ENCODE results near the gene ABCD2.
"Not testable (repeated sequence)": the region's sequence is repeated elsewhere in the genome, so short reads cannot be mapped to it uniquely, and the experiment has no call there.

Gene ABCD2

DNA sequence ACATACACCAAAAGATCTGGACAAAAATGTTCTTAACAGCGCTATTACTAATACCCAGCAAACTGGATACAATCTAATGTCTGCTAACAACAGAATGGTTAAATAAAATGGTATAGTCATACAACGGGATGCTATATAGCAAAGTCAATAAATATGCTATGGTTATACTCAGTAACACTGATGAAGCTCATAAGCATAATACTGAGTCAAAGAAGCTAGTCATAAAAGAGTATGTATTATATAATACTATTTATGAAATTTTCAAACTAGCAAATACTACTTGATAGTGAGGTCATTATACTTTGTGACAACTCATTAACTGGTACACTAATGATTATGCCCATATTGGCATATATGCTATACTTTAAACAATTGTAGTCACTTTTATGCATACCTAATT lies 7.4 kb downstream of the ABCD2 start:
- Histone ChIP-seq H3K4me3 (ENCODE audit: low read depth in 1 of 2, low read length in 2 of 2) (no peak overlapping the region), H3K36me3 (ENCODE audit: control insufficient read depth in 1 of 2, insufficient read depth in 2 of 2, low read length in 2 of 2) (no peaks in the 10 kb centered on the region), H3K27me3 (ENCODE audit: low read depth, low read length) (no peaks in the 10 kb centered on the region), H3K4me1 (ENCODE audit: control insufficient read depth in 1 of 2, insufficient read depth in 2 of 2, low read length in 2 of 2) (peaks cover 0 to 10% of the 10 kb centered on the region in 2 donors), H3K9me3 (ENCODE audit: control insufficient read depth in 1 of 2, low read length in 2 of 2) (no peaks in the 10 kb centered on the region), H3K27ac (ENCODE audit: low read length) (no peak overlapping the region)

DNA sequence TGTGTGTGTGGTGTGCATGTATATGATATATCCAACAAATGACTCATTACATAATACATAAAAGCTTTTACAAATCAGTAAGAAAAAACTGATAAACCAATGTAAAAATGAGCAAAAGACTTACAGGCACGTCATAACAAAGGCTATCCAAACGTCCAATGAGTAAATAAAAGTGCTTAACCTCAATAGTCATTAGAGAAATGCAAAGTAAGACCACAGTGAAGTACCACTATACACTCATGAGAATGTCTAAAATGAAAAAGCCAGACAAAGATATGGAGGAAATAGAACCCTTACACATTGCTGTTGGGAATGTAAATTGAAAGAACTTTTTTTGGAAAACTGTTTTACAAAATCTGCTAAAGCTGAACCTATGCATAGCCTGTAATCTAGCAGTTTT lies 7.8 kb downstream of the ABCD2 start:
- H3K27me3 ChIP-seq (ENCODE audit: low read depth, low read length), result no peaks in the 10 kb centered on the region
- peaks cover 0 to 9% of the 10 kb centered on the region in 2 donors for H3K4me1 ChIP-seq (ENCODE audit: control insufficient read depth in 1 of 2, insufficient read depth in 2 of 2, low read length in 2 of 2)
- no peak overlapping the region for H3K4me3 ChIP-seq (ENCODE audit: low read depth in 1 of 2, low read length in 2 of 2)
- no peak overlapping the region for H3K27ac ChIP-seq (ENCODE audit: low read length)
- H3K36me3 ChIP-seq (ENCODE audit: control insufficient read depth in 1 of 2, insufficient read depth in 2 of 2, low read length in 2 of 2), result no peaks in the 10 kb centered on the region
- no peaks in the 10 kb centered on the region for H3K9me3 ChIP-seq (ENCODE audit: control insufficient read depth in 1 of 2, low read length in 2 of 2)

- Histone ChIP-seq H3K36me3 (ENCODE audit: control insufficient read depth in 1 of 2, insufficient read depth in 2 of 2, low read length in 2 of 2) (no peaks in the 10 kb centered on the region), H3K4me3 (ENCODE audit: low read depth in 1 of 2, low read length in 2 of 2) (no peak overlapping the region), H3K9me3 (ENCODE audit: control insufficient read depth in 1 of 2, low read length in 2 of 2) (no peaks in the 10 kb centered on the region), H3K27me3 (ENCODE audit: low read depth, low read length) (no peaks in the 10 kb centered on the region), H3K4me1 (ENCODE audit: control insufficient read depth in 1 of 2, insufficient read depth in 2 of 2, low read length in 2 of 2) (no peaks in the 10 kb centered on the region), H3K27ac (ENCODE audit: low read length) (no peak overlapping the region)
Measured at GRCh38 chr12:39610436-39611025, 9.1 kb downstream of the ABCD2 start.

DNA sequence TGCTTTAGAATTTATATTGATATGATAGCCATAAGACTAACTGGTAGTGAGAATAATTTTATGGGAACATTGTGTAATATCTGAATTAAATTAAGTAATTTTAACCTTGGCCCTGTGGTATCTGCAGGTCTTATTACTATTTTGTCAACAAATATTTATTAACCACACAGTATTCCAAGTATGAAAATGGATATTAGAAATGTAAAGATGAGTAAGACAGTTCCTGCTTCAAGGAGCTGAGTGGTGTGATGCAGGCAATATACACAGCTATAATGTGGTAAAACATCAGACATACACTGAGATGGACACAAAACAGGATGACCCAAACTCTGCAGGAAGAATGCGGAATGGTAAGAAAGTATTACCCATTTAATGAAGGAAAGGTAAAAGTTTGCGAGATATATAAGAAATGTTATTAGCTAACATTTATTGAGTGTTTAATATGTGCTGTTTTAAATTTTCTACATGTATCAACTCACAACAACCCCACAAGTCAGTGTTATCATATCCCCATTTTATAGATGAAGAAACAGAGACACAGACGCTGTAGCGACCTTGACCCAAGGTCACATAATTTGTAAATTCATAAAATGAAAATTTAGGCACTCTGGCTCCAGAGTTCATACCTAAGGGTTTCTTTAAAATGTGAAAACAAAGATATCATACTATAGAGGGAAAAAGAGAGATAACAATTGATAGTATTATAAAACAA lies 12.7 kb downstream of the ABCD2 start:
- Histone ChIP-seq H3K4me1 (ENCODE audit: control insufficient read depth in 1 of 2, insufficient read depth in 2 of 2, low read length in 2 of 2) (no peaks in the 10 kb centered on the region), H3K4me3 (ENCODE audit: low read depth in 1 of 2, low read length in 2 of 2) (no peak overlapping the region), H3K9me3 (ENCODE audit: control insufficient read depth in 1 of 2, low read length in 2 of 2) (no peaks in the 10 kb centered on the region), H3K27ac (ENCODE audit: low read length) (no peak overlapping the region), H3K36me3 (ENCODE audit: control insufficient read depth in 1 of 2, insufficient read depth in 2 of 2, low read length in 2 of 2) (no peaks in the 10 kb centered on the region), H3K27me3 (ENCODE audit: low read depth, low read length) (no peaks in the 10 kb centered on the region)

- Histone ChIP-seq H3K27ac (ENCODE audit: low read length) (no peak overlapping the region), H3K9me3 (ENCODE audit: control insufficient read depth in 1 of 2, low read length in 2 of 2) (no peaks in the 10 kb centered on the region), H3K36me3 (ENCODE audit: control insufficient read depth in 1 of 2, insufficient read depth in 2 of 2, low read length in 2 of 2) (no peaks in the 10 kb centered on the region)
Measured at GRCh38 chr12:39605996-39606395, 13.6 kb downstream of the ABCD2 start.

DNA sequence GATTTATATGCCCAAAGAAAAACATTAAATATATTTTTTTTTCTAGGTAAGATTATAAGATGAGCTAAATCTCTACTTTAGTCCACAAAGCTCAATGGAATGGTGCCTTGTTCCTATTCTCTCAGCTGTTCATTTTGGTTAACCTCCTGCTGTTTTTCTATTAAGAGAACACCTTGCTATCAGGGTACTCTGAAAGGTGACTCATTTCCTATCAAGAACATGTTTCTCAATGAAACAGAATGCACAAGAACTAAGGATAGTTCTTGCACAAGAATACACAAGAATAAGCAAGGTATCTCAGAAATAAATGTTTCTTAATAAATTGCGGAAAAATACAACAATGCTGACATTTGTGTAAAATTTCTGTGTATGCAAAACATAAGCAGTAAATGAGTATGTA lies 14.1 kb downstream of the ABCD2 start:
- Histone ChIP-seq H3K4me3 (ENCODE audit: low read depth in 1 of 2, low read length in 2 of 2) (no peak overlapping the region), H3K27me3 (ENCODE audit: low read depth, low read length) (no peaks in the 10 kb centered on the region), H3K36me3 (ENCODE audit: control insufficient read depth in 1 of 2, insufficient read depth in 2 of 2, low read length in 2 of 2) (no peaks in the 10 kb centered on the region), H3K9me3 (ENCODE audit: control insufficient read depth in 1 of 2, low read length in 2 of 2) (no peaks in the 10 kb centered on the region), H3K4me1 (ENCODE audit: control insufficient read depth in 1 of 2, insufficient read depth in 2 of 2, low read length in 2 of 2) (no peaks in the 10 kb centered on the region), H3K27ac (ENCODE audit: low read length) (no peak overlapping the region)

More at GRCh38 chr12:39605996-39606395, 13.6 kb downstream of the ABCD2 start:
- no peaks in the 10 kb centered on the region for H3K4me1 ChIP-seq (ENCODE audit: control insufficient read depth in 1 of 2, insufficient read depth in 2 of 2, low read length in 2 of 2)
- no peaks in the 10 kb centered on the region for H3K27me3 ChIP-seq (ENCODE audit: low read depth, low read length)
- H3K4me3 ChIP-seq (ENCODE audit: low read depth in 1 of 2, low read length in 2 of 2), result no peak overlapping the region

DNA sequence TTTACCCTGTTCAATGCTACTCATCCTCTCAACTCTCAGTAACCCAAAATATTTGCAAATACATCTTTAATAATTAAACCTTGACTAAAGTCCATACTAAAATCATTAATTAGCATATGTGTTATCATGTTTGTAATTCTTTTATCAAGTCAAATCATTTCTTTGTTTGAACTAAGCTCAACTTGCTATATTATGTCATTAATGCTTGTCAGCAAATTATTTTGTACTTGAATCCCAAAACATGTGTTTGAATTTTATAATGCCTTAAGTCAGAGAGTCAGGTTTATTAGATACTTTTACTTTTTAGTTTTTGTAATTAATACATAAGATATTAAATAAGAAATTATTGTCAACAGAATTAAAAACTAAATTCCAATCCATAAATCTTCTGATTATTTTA lies 16.5 kb downstream of the ABCD2 start:
- no peaks in the 10 kb centered on the region for H3K9me3 ChIP-seq (ENCODE audit: control insufficient read depth in 1 of 2, low read length in 2 of 2)
- no peak overlapping the region for H3K27ac ChIP-seq (ENCODE audit: low read length)
- no peaks in the 10 kb centered on the region for H3K27me3 ChIP-seq (ENCODE audit: low read depth, low read length)
- no peak overlapping the region for H3K4me3 ChIP-seq (ENCODE audit: low read depth in 1 of 2, low read length in 2 of 2)
- H3K36me3 ChIP-seq (ENCODE audit: control insufficient read depth in 1 of 2, insufficient read depth in 2 of 2, low read length in 2 of 2), result no peaks in the 10 kb centered on the region
- no peaks in the 10 kb centered on the region for H3K4me1 ChIP-seq (ENCODE audit: control insufficient read depth in 1 of 2, insufficient read depth in 2 of 2, low read length in 2 of 2)

DNA sequence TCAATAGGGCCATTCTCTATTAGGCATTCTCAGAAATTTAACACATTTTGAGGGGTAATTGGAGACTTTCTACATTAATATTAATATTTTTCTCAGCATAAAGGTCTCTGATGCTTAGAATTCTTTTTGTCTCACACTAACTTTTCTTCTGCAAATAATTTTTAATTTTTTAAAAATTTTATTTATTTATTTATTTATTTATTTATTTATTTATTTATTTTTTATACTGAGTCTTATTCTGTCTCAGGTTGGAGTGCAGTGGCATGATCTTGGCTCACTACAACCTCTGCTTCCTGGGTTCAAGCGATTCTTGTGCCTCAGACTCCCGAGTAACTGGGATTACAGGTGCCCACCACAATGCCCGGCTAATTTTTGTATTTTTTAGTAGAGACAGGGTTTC lies 17.7 kb downstream of the ABCD2 start:
- H3K4me3 ChIP-seq (ENCODE audit: low read depth in 1 of 2, low read length in 2 of 2); H3K4me1 ChIP-seq (ENCODE audit: control insufficient read depth in 1 of 2, insufficient read depth in 2 of 2, low read length in 2 of 2); H3K9me3 ChIP-seq (ENCODE audit: control insufficient read depth in 1 of 2, low read length in 2 of 2); H3K27ac ChIP-seq (ENCODE audit: low read length); H3K27me3 ChIP-seq (ENCODE audit: low read depth, low read length); H3K36me3 ChIP-seq (ENCODE audit: control insufficient read depth in 1 of 2, insufficient read depth in 2 of 2, low read length in 2 of 2): not testable (repeated sequence)

- no peak overlapping the region for H3K27ac ChIP-seq (ENCODE audit: low read length)
- H3K36me3 ChIP-seq (ENCODE audit: control insufficient read depth in 1 of 2, insufficient read depth in 2 of 2, low read length in 2 of 2), result no peaks in the 10 kb centered on the region
- no peak overlapping the region for H3K4me3 ChIP-seq (ENCODE audit: low read depth in 1 of 2, low read length in 2 of 2)
- H3K27me3 ChIP-seq (ENCODE audit: low read depth, low read length), result no peaks in the 10 kb centered on the region
- no peaks in the 10 kb centered on the region for H3K4me1 ChIP-seq (ENCODE audit: control insufficient read depth in 1 of 2, insufficient read depth in 2 of 2, low read length in 2 of 2)
- H3K9me3 ChIP-seq (ENCODE audit: control insufficient read depth in 1 of 2, low read length in 2 of 2), result no peaks in the 10 kb centered on the region
Measured at GRCh38 chr12:39595928-39596327, 23.7 kb downstream of the ABCD2 start.

- Histone ChIP-seq H3K4me3 (ENCODE audit: low read depth in 1 of 2, low read length in 2 of 2) (no peak overlapping the region), H3K36me3 (ENCODE audit: control insufficient read depth in 1 of 2, insufficient read depth in 2 of 2, low read length in 2 of 2) (no peaks in the 10 kb centered on the region), H3K4me1 (ENCODE audit: control insufficient read depth in 1 of 2, insufficient read depth in 2 of 2, low read length in 2 of 2) (no peaks in the 10 kb centered on the region), H3K9me3 (ENCODE audit: control insufficient read depth in 1 of 2, low read length in 2 of 2) (no peaks in the 10 kb centered on the region), H3K27me3 (ENCODE audit: low read depth, low read length) (no peaks in the 10 kb centered on the region), H3K27ac (ENCODE audit: low read length) (no peak overlapping the region)
Measured at GRCh38 chr12:39592295-39592694, 27.3 kb downstream of the ABCD2 start.

GRCh38 chr12:39588348-39588747 lies 31.3 kb downstream of the ABCD2 start:
- H3K4me3 ChIP-seq (ENCODE audit: low read depth in 1 of 2, low read length in 2 of 2), result no peak overlapping the region
- H3K4me1 ChIP-seq (ENCODE audit: control insufficient read depth in 1 of 2, insufficient read depth in 2 of 2, low read length in 2 of 2), result no peaks in the 10 kb centered on the region

GRCh38 chr12:39587225-39587624 lies 32.4 kb downstream of the ABCD2 start:
- H3K4me3 ChIP-seq (ENCODE audit: low read depth in 1 of 2, low read length in 2 of 2), result no peak overlapping the region
- H3K27me3 ChIP-seq (ENCODE audit: low read depth, low read length), result no peaks in the 10 kb centered on the region
- no peaks in the 10 kb centered on the region for H3K9me3 ChIP-seq (ENCODE audit: control insufficient read depth in 1 of 2, low read length in 2 of 2)
- H3K27ac ChIP-seq (ENCODE audit: low read length), result no peak overlapping the region
- H3K36me3 ChIP-seq (ENCODE audit: control insufficient read depth in 1 of 2, insufficient read depth in 2 of 2, low read length in 2 of 2), result no peaks in the 10 kb centered on the region
- no peaks in the 10 kb centered on the region for H3K4me1 ChIP-seq (ENCODE audit: control insufficient read depth in 1 of 2, insufficient read depth in 2 of 2, low read length in 2 of 2)

More at GRCh38 chr12:39588348-39588747, 31.3 kb downstream of the ABCD2 start:
- Histone ChIP-seq H3K27ac (ENCODE audit: low read length) (no peak overlapping the region), H3K36me3 (ENCODE audit: control insufficient read depth in 1 of 2, insufficient read depth in 2 of 2, low read length in 2 of 2) (no peaks in the 10 kb centered on the region), H3K9me3 (ENCODE audit: control insufficient read depth in 1 of 2, low read length in 2 of 2) (no peaks in the 10 kb centered on the region), H3K27me3 (ENCODE audit: low read depth, low read length) (no peaks in the 10 kb centered on the region)

All from muscle layer of duodenum (tissue), 2 donors.